ELF-1 (cell line): ENCODE data around the gene ZNF681.
A peak's percentile ranks its signal among the peaks of the same experiment; 100 is the strongest.
"Not testable (repeated sequence)": the region's sequence is repeated elsewhere in the genome, so short reads cannot be mapped to it uniquely, and the experiment has no call there.

ENCODE experiments used
- DNase-seq: peaks from one replicate; pipeline ENCODE4 v3.0.0-alpha.2; 2016; ENCODE audit warnings: low read depth, low spot score

ZNF681 gene

DNA sequence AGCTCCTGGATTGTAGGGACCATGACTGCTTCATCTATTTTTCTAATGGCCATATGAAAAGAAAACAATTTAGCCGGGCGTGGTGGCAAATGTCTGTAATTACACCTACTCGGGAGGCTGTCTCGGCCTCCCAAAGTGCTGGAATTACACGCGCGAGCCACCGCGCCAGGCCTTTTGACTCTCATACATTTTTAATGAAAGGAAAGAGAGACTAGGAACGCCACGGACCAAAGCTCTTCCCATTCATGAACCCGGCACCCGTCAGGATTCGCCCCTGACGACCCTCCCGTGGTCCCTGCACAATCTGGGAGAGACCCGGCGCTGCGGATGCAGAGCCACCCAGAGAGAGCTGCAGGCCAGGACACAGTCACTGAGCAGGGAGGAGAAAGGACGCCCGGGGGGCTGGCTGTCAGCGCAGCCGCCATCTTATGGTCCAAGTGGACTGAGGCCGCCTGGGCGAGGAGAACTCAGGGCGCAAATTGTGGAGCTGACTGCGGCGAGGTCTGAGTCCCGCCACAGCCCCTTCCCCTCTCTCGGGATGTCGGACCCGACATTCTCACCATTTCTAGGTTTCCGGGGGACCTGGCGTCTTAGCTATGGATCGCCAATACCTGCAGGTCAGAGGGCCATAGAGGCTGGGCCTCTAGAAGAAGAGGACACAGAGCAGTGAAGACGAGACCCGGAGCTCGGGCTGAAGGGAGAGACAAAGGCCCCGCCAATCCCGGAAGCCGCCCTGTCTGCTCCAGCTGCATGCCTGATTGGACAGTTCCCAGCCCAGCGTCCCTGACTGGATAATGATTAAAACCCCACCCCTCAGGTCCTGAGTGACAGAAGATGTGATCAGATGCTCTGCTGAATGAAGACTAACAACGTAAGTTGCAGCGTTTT, at the start of gene ZNF681:
TSS of gene ZNF681 (minus strand) at position 705 of the 888 bp plus-strand sequence. CDS start at position 563, 142 bp downstream.
- DNase-seq, result peak; percentile 98

DNA sequence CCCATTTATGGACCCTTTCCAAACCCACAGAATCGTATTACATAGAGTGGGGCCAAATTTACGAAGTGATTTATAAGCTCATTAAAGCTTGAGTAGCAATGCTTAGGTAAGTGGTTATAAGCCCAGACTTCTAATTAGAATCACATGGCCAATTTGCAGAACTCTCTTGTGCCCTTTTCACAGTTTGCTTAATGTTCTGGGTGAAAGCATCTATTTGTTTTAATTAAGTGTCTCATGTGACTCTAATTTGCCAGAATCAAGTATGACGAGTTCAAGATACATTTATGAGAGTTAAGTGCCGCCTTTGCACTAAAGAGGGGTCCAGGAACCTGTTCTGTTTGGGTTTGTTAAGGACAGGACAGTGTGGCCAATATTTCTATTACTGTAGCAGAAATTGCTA, 46.0 kb upstream of the ZNF681 start:
- no peak for DNase-seq

DNA sequence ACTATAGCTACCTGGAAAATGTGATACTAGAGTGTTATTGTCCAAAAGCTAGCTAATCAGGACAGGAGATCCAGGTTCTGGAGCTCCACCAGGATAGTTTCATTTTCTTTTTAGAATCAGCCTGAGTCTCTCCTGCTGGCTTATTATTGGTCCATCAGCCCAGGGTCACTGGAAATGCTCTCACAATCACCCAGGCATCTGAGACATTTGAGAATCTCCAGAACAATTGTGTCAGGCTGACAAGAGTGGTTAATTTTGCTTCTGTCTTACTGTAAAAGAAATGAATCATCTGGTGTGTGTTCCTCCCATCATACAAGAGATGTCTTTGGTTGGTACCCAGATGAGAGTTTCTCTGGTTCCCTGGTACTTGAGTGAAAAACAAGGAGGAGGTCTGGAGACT, 43.6 kb upstream of the ZNF681 start:
- no peak for DNase-seq

DNA sequence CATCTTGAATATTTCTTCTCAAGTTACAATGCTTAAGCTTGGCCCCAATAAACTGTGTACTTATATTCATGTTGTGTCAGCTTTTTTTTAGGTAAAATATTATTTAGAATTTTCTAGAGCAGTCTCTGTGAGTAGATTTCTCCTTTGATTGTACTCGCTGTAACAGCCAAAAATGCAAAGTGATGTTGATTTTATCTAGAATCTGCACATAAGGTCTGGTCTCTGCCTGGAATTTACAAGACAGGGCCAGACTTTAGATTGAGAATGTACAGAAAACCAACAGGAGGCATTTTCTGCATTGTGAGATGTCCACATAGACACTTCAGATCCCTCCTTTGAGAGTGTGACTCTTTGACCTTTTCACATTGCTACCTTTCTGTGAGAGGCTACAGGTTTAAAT, 43.1 kb upstream of the ZNF681 start:
- no peak for DNase-seq

DNA sequence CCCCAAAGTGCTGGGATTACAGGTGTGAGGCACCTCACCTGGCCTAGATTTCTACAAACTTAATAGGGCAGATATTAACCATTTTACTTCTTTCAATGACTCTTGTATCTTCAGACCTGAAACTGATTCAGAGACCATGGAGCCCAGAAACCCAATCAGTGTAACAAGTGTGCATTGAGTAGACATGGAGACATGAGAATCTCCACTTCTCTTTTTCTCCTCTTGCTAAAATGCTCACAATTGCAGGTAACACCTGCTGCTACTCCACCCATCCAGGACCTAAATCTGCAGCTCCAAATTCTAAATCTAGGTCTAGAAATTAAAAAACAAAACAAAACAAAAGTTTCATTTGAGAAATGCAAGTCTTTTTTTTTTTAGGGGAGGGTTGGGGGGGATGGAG, 42.2 kb upstream of the ZNF681 start:
- DNase-seq, result no peak

DNA sequence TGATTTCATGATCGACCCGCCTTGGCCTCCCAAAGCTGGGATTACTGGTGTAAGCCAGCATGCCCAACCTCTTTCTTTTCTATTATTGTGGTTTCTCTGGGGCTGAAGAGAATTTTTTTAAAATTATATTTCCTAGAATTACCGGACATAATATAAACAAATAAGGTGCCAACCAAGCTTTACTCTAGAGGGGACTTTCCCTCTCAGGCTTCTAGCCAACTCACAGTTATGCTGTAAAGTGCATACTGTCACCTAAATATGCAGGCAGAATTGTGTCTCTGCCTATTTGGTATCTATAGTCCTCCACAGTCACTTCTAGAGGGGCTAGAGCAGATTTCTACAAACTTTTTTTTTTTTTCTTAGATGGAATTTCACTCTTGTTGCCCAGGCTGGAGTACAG, 41.6 kb upstream of the ZNF681 start:
- DNase-seq, result no peak

DNA sequence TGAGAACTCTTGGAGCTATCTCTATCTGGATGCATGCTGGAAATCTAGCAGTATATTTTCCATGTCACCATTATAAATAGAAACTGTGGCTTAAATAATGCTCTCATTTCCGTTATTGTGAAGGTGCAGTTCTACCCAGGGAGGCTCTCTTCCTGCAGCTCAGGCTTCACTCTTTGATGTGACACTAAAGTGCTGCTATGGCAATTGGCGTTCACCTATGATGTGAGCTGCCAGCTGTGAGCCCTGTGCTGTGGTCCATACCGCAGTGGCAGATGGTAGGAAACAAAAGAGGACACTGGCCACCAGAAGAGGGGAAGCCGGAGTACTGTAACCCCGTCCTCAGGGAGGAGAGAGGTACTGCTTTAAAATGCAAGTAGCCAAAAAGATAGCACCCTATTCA, 40.6 kb upstream of the ZNF681 start:
- no peak for DNase-seq

DNA sequence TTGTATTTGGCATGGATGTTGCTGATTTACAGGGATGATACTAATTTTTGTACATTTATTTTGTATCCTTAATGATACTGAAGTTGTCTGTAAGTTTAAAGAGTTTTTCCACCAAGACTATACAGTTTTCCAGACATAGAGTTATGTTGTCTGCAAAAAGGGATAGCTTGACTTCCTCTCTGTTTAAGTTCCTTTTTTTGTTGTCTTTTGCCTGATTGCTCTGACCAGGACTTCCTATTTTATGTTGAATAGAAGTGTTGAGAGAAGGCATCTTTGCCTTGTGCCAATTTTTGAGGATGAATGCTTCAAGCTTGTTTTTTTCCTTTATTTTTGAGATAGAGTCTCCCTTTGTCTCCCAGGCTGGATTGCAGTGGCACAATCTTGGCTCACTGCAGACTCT, 36.8 kb upstream of the ZNF681 start:
- no peak for DNase-seq

DNA sequence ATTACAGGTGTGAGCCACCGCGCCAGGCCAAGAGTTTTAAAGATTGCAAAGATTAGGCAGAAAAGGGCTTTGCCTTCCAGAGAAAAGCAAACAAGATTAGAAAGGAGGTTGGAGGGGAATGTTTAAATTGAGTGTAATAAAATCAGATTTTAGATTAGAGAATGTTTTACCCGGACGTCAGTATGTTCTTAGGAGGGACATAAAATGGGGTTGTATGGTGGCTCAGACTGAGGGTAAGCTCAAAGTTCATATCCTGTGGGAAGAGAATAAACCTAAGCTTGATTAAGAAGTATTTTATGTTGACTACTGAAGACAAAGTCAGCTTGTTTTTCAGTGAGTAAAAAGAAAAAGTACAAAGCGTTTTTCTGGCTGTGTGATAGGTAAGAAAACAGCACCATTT, 34.1 kb upstream of the ZNF681 start:
- no peak for DNase-seq

DNA sequence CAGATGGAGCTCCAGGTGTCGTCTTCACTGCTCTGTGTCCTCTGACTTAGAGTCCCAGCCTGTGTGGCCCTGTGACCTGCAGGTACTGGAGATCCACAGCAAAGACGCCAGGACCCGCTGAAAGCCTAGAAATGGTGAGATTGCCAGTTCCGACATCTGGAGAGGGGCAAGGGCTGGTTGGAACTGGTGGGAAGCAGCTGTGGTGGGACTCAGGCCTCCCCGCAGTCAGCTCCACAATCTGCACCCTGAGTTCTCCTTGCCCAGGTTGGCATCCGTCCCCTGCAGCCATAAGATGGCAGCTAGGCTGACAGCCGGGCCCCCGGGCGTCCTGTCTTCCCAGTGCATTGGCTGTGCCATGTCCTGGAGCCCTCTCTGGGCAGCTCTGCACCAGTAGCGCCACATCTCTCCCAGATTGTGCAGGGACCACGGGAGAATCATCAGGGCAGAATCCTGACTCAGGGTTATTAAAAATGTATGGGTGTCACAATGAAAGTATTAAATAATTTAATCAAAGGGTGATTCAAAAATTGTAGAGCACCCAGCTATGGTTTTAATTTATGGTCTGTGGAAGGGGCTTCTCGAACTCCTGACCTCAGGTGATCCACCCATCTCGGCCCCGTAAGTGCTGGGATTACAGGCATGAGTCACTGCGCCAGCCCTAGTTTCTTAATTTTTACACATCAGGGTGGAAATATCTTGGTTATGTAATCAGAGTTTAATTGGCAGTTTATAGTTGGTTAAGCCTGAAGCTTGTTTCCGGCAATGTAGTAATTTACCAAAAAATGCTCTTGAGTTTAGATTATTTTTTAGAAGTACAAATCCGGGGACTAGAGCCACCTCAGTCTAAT, 32.2 kb upstream of the ZNF681 start:
- DNase-seq, result no peak

DNA sequence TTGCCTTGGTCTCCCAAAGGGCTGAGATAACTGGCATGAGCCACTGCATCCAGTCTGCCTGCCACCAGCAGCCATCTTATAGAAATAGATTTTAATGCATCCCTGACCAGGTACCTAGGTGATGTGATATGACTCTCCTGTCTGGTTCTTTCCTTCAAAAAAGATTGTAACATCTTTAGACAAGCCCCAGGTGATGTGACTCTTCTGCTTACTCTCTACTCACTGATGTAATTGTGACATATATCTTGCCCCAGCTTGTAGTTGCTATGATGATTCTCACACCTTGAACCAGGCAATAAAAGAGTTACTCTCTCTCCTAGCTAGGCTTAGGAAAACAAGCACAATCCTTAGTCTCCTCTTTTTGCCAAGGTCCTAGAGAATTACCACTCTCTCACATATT, 30.6 kb upstream of the ZNF681 start:
- no peak for DNase-seq

DNA sequence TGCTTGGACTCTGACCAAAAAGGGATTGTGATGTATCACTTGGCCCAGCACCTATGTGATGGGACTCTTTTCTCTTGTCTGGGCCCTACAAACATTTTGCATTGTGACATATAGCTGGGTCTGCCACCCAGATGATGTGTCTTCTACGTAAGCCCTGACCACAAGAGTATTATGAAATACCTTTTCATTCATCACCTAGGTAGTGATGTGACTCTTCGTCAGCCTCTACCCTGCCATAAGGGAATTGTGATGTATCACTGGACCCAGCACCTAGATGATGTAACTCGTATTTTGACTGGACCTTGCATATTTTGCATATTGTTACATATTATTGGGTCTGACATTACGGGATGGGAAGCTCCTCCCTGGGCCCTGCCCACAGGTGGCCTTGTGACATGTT, 29.7 kb upstream of the ZNF681 start:
- DNase-seq, result no peak

DNA sequence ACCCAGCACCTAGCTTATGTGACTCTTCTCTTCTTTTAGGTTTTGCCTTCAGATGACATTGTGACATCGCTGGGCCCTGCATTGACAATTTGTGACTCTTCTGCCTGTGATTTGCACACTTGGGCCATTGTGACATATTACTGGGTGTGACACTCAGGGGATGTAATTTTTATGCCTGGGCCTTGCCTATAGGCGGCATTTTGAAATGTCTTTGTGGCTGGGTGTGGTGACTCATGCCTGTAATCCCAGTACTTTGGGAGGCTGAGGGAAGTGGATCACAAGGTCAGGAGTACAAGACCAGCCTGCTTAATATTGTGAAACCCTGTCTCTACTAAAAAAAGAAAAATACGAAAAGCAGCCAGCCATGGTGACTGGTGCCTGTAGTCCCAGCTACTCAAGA, 28.4 kb upstream of the ZNF681 start:
- DNase-seq, result no peak

DNA sequence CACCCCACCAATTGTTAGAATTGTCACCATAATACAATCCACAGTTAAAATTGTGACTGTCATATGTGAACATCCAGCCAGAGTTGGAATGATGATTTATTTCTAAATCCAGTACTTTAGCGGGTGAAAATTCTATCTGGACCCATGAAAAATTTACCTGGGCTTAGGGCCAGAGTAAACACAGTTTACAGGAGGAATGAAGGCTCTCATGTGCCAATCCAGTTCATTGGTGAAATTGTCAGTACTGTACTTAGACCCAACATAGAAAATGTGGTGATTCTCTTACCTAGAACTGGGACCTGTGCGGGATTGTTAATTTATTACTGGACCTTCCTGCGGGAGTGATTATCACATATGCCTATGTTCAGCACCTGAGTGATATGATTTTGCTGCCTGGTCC, 27.3 kb upstream of the ZNF681 start:
- DNase-seq, result no peak

DNA sequence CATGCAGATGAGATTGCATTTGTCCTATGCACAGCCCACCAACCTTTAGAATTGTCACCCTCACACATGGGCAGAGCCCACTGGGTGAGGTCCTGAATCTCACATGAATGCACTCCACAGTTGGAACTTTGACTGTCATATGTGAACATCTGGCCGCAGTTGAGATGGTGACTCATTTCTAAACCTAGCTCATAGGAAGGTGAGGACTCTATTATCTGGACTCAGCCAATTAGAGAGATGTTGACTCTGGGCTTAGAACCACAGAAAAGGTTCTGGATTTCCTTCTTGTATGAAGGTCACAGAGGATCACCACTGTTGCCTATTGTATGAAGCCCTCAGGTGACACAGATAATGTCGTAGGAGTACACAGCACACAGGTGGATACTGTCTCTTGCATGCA, 25.6 kb upstream of the ZNF681 start:
- no peak for DNase-seq

DNA sequence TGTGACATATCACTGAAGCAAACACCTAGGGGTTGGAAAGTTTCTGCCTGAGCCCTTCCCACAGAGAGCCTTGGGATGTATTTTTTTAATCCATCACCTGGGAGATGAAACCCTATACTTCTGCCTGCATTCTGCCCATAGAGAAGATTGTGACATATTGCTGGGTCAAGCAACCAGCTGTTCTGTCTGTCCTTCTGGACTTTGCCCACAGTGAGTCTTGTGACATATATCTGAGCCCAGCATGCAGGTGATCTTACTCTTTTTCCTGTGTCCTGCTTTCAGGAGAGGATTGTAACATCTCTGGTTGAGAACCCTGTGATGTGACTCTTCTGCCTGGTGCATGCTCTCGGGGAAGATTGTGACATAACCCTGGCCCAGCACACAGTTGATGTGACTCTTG, 24.9 kb upstream of the ZNF681 start:
- DNase-seq, result no peak

DNA sequence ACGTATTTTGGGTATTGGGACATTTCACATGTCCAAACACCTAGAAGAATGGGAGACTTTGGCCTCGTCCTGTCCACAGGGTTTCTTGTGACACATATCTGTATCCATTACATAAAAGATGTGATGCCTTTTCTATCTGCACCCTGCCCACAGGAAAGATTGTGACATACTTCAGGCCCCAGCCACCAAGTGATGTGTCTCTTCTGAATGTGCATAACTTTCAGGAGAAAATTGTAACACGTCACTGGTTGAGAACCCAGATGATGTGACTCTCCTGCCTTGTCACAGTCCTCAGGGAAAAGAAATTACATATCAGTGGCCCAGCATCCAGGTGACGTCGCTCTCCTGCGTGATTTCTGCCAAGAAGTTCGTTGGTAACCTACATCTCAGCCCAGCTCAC, 21.0 kb upstream of the ZNF681 start:
- DNase-seq, result no peak

DNA sequence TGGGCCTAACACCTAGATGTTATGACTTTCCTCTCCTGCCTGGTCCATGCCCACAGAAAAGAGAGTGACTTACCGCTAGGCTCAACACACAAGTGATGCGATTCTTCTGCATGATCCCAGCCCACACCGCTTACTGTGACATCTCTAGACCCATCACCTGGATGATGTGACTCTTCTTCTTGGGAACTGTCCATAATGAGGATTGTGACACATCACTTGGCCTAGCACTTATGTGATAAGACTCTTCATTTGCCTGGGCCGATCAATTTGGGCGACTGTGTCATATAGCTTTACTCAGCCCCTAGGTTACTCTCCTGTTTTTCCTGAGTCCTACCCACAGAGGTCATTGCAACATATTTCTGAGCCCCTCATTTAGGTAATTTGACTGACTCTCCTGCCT, 19.9 kb upstream of the ZNF681 start:
- no peak for DNase-seq

DNA sequence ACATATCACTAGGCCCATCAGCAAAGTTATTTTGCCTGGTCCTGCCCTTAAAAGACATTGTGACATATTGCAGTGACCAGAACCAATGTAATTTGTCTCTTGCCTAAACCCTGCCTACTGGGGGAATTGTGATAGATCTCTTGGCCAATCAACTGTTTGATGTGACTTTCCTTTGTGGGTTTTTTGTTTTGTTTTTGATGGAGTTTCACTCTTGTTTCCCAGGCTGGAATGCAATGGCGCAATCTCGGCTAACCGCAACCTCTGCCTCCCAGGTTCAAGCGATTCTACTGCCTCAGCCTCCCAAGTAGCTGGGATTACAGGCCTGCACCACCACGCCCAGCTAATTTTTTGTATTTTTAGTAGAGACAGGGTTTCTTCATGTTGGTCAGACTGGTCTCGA, 19.3 kb upstream of the ZNF681 start:
- DNase-seq, result not testable (repeated sequence)

DNA sequence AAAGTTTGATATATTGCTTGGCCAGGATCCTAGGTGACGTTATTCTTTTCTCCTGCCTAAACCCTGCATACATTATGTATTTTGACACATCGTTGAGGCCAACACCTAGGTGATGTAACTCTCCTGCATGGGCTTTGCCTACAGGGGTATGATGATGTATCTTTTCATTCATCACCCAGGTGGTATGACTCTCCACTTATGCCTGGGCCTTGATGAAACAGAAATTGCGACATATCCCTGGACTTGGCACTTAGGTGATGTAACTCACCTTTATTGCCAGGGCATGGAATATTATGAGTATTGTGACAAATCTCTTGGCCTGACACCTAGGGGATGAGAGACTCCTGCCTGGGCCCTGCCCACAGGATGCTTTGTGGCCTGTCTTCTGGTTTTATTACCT, 18.5 kb upstream of the ZNF681 start:
- DNase-seq, result no peak

DNA sequence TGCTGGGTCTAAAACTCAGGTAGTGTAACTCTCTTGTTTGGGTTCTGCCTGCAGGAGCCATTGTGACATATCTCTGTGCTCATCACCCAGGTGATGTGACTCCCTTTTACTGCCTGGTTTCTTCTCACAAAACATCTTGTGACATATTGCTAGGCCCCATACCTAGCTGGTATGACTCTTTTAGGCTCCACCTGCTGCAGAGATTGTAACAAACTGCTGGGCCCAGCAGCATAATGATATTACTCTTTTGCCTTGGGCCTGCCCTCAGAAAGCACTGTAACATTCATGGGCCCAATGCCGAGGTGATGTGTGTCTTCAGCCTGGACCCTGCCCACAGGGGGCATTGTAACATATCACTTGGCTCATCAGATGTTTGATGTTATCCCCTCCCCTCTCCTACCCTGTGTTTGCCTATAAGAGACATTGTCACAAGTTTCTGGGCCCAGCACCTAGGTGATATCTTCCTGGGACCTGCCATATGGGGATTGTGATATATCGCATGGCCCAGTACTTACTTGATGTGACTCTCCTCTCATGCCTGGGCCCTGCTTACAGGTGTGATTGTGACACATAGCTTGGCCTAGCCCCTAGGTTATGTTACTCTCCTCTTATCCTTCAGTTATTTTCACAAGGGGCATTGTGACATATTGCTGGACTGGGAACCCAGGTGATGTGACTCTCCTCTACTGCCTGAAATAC, 18.0 kb upstream of the ZNF681 start:
- no peak for DNase-seq

DNA sequence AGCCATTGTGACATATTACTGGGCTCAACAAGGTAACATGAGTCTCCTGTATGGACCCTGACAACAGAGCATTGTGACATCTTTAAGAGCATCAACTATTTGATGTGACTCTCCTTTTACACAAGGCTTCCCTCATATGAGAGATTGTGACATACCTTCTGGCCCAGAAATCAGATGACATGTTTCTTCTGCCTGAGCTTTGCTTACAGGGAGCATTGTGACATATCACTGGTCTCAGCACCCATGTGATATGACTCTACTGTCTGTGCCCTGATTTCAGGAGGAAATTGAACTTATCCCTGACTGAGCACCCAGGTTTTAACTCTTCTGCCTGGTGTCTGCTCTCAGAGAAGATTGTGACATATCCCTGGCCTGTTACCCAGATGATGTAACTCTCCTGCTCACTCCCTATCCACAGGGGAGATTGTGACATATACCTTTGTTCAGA, 15.9 kb upstream of the ZNF681 start:
- DNase-seq, result no peak
